Mesenchymal stem cell (in vitro differentiated cells and primary cell): ENCODE data around the gene RFX3.

ENCODE experiments used
- DNase-seq: peaks from one replicate; pipeline ENCODE4 v3.0.0-alpha.2; 2013
- H2AFZ ChIP-seq: one replicate; pipeline ENCODE4 v1.6.1; 2013; ENCODE audit warnings: low read depth, mild to moderate bottlenecking, control low read depth, inconsistent platforms, low read length, moderate library complexity
- H2AK5ac ChIP-seq: 2 replicates; pipeline ENCODE4 v1.6.1; 2013; ENCODE audit warnings: low read length, moderate library complexity, mild to moderate bottlenecking, inconsistent platforms; ENCODE audit not compliant: severe bottlenecking
- H2BK120ac ChIP-seq: one replicate; pipeline ENCODE4 v1.6.1; 2013; ENCODE audit warnings: low read depth, mild to moderate bottlenecking, inconsistent platforms, low read length, moderate library complexity
- H2BK12ac ChIP-seq, 2 experiments: one replicate each; pipeline ENCODE4 v1.6.1; 2013; ENCODE audit warnings: inconsistent platforms in 2 of 2, low read length in 2 of 2, mild to moderate bottlenecking in 2 of 2, moderate library complexity in 2 of 2, control low read depth in 1 of 2
- H2BK15ac ChIP-seq: one replicate; pipeline ENCODE4 v1.6.1; 2013; ENCODE audit warnings: mild to moderate bottlenecking, low read depth, inconsistent platforms; ENCODE audit not compliant: poor library complexity, severe bottlenecking
- H2BK5ac ChIP-seq: 2 replicates; pipeline ENCODE4 v1.6.1; 2013; ENCODE audit warnings: low read depth, mild to moderate bottlenecking, low read length, control low read depth, inconsistent platforms; ENCODE audit not compliant: poor library complexity, severe bottlenecking
- H3K14ac ChIP-seq, 2 experiments: one replicate each; pipeline ENCODE4 v1.6.1; 2013; ENCODE audit warnings: inconsistent platforms in 2 of 2, low read length in 2 of 2, control low read depth in 1 of 2, mild to moderate bottlenecking in 1 of 2, moderate library complexity in 1 of 2
- H3K18ac ChIP-seq, 2 experiments: one replicate each; pipeline ENCODE4 v1.6.1; 2013; ENCODE audit warnings: inconsistent platforms in 2 of 2, low read length in 2 of 2, control low read depth in 1 of 2, low read depth in 1 of 2, mild to moderate bottlenecking in 1 of 2
- H3K23ac ChIP-seq, 2 experiments: one replicate each; pipeline ENCODE4 v1.6.1; 2013; ENCODE audit warnings: inconsistent platforms in 2 of 2, low read length in 2 of 2, mild to moderate bottlenecking in 2 of 2, moderate library complexity in 2 of 2, control low read depth in 1 of 2
- H3K27ac ChIP-seq: 2 replicates; pipeline ENCODE4 v1.5.1; 2013; ENCODE audit warnings: mild to moderate bottlenecking, moderate library complexity, low read length, control low read depth, inconsistent platforms; ENCODE audit not compliant: poor library complexity, severe bottlenecking
- H3K27me3 ChIP-seq, 2 experiments: 2 replicates each; pipeline versions ENCODE4 v1.6.1 to v1.7.0; 2013; ENCODE audit warnings: low read length in 2 of 2, mild to moderate bottlenecking in 2 of 2, moderate library complexity in 2 of 2, control low read depth in 1 of 2, inconsistent platforms in 1 of 2; ENCODE audit not compliant: control insufficient read depth in 1 of 2, insufficient read depth in 1 of 2
- H3K36me3 ChIP-seq, 2 experiments: 2 replicates each; pipeline versions ENCODE4 v1.6.1 to v1.7.0; 2013; ENCODE audit warnings: low read length in 2 of 2, control low read depth in 1 of 2, inconsistent platforms in 1 of 2, low read depth in 1 of 2, mild to moderate bottlenecking in 1 of 2; ENCODE audit not compliant: insufficient read depth in 2 of 2, control insufficient read depth in 1 of 2
- H3K4ac ChIP-seq, 2 experiments: one replicate each; pipeline ENCODE4 v1.6.1; 2013; ENCODE audit warnings: inconsistent platforms in 2 of 2, low read length in 2 of 2, mild to moderate bottlenecking in 2 of 2, moderate library complexity in 2 of 2, control low read depth in 1 of 2, low read depth in 1 of 2
- H3K4me1 ChIP-seq: 2 replicates; pipeline ENCODE4 v1.6.1; 2013; ENCODE audit warnings: low read depth, low read length, control low read depth; ENCODE audit not compliant: control insufficient read depth, insufficient read depth
- H3K4me2 ChIP-seq: 2 replicates; pipeline ENCODE4 v1.6.1; 2013; ENCODE audit warnings: low read length, mild to moderate bottlenecking, inconsistent platforms; ENCODE audit not compliant: poor library complexity, severe bottlenecking
- H3K4me3 ChIP-seq, 2 experiments: 2 replicates each; pipeline versions ENCODE4 v1.5.1 to v1.7.0; 2013; ENCODE audit warnings: low read length in 2 of 2, mild to moderate bottlenecking in 2 of 2, control low read depth in 1 of 2, low read depth in 1 of 2; ENCODE audit not compliant: insufficient read depth in 1 of 2
- H3K79me1 ChIP-seq: replicated peaks from 2 replicates; pipeline ENCODE4 v1.6.1; 2013; ENCODE audit warnings: mild to moderate bottlenecking, control low read depth, low read length, inconsistent platforms; ENCODE audit not compliant: poor library complexity, severe bottlenecking
- H3K9ac ChIP-seq: 2 replicates; pipeline ENCODE4 v1.7.0; 2013; ENCODE audit warnings: mild to moderate bottlenecking, low read length, moderate library complexity
- H3K9me3 ChIP-seq: 2 replicates; pipeline ENCODE4 v1.7.0; 2013; ENCODE audit warnings: mild to moderate bottlenecking, low read length; ENCODE audit not compliant: control insufficient read depth
- H4K8ac ChIP-seq: one replicate; pipeline ENCODE4 v1.6.1; 2013; ENCODE audit warnings: inconsistent platforms, mild to moderate bottlenecking, low read length, moderate library complexity
- H4K91ac ChIP-seq: one replicate; pipeline ENCODE4 v1.6.1; 2013; ENCODE audit warnings: mild to moderate bottlenecking, low read length, inconsistent platforms
- WGBS: methylation state at CpG from one replicate; pipeline ENCODE4 v1.1.7; 2013; ENCODE audit warnings: mixed read lengths; 5-methylcytosine and 5-hydroxymethylcytosine counted together

Gene RFX3

DNA sequence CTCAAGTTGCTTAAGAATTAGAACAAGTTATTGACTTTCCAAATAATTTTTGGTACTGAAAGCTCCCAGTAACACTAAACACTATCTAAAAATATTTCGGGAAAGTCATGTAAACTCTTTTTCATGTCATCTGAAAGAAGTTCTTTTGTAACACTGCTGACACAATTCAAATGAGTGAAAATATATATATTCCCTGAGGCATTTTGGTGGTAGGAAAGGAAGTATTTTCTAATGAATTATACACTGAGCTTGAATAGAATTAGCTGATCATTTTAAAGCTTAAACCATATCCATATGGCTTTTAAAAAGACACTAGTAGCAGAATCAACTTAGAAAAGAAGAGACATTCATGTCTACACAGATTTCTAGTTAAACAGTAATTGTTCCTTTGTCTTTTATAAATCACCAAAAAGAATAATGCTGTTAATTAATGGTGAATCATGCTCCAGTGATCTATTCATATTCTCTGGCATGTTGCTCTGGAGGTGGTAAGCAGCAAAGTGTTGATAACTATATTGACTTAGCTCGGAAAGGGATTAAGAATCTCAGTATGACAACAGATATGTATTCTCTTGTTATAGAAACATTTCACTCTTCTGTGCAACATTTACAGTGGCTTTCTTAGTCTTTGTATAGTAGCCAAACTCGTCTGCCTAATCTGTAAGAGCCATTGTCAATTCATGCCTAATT is 27.4 kb upstream of the RFX3 start:
- no peaks in the 10 kb centered on the region for H3K4me1 ChIP-seq
- H2BK5ac ChIP-seq: no peak overlapping the region
- no peak overlapping the region for H3K14ac ChIP-seq
- H3K9me3 ChIP-seq: no peaks in the 10 kb centered on the region
- peaks cover 0 to 17% of the 10 kb centered on the region in 2 experiments for H3K36me3 ChIP-seq
- H2AFZ ChIP-seq: no peak overlapping the region
- H2BK15ac ChIP-seq: no peak overlapping the region
- 62% methylated on average over 1 of the region's 3 CpGs for WGBS
- no peak overlapping the region for H4K8ac ChIP-seq
- H2AK5ac ChIP-seq: no peak overlapping the region
- H3K4ac ChIP-seq: no peak overlapping the region
- no peak overlapping the region for H3K4me2 ChIP-seq
- H2BK120ac ChIP-seq: no peak overlapping the region
- no peaks in the 10 kb centered on the region for H3K27me3 ChIP-seq
- no peak overlapping the region for H4K91ac ChIP-seq
- no peak overlapping the region for H2BK12ac ChIP-seq
- no peak for DNase-seq
- no peak overlapping the region for H3K4me3 ChIP-seq
- H3K79me1 ChIP-seq: no peaks in the 10 kb centered on the region
- no peak overlapping the region for H3K23ac ChIP-seq
- no peak overlapping the region for H3K27ac ChIP-seq
- H3K18ac ChIP-seq: no peak overlapping the region
- H3K9ac ChIP-seq: no peak overlapping the region

DNA sequence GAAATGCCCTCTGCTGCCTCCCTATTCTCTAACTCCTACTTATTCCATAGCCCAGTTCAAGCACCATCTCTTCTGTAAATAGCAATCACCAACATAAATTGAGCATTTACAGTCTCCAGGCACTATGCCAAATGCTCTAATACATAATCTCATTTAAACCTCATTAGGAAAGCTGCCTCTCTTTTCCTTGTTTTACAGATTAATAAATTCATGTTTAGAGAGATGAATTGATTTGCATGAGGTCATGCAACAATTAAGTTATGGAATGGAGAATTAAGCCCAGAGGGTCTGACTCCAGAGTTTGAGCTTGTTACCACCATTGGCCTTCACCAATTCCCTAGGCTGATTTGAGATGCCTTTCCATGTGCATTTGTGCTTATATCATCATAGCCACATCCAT is 23.4 kb upstream of the RFX3 start:
- H2AK5ac ChIP-seq: no peak overlapping the region
- H3K4me3 ChIP-seq: no peak overlapping the region
- no peaks in the 10 kb centered on the region for H3K4me1 ChIP-seq
- DNase-seq: no peak
- no peak overlapping the region for H2BK120ac ChIP-seq
- peaks cover 0 to 11% of the 10 kb centered on the region in 2 experiments for H3K36me3 ChIP-seq
- H2BK12ac ChIP-seq: no peak overlapping the region
- no peak overlapping the region for H4K91ac ChIP-seq
- no peak overlapping the region for H3K14ac ChIP-seq
- H3K23ac ChIP-seq: no peak overlapping the region
- H4K8ac ChIP-seq: no peak overlapping the region
- no peak overlapping the region for H3K18ac ChIP-seq
- H3K4me2 ChIP-seq: no peak overlapping the region
- no peaks in the 10 kb centered on the region for H3K27me3 ChIP-seq
- H3K79me1 ChIP-seq: no peaks in the 10 kb centered on the region
- H2BK5ac ChIP-seq: no peak overlapping the region
- no peak overlapping the region for H3K27ac ChIP-seq
- H3K4ac ChIP-seq: no peak overlapping the region
- no peak overlapping the region for H2BK15ac ChIP-seq
- H3K9ac ChIP-seq: no peak overlapping the region
- no peaks in the 10 kb centered on the region for H3K9me3 ChIP-seq
- H2AFZ ChIP-seq: no peak overlapping the region

DNA sequence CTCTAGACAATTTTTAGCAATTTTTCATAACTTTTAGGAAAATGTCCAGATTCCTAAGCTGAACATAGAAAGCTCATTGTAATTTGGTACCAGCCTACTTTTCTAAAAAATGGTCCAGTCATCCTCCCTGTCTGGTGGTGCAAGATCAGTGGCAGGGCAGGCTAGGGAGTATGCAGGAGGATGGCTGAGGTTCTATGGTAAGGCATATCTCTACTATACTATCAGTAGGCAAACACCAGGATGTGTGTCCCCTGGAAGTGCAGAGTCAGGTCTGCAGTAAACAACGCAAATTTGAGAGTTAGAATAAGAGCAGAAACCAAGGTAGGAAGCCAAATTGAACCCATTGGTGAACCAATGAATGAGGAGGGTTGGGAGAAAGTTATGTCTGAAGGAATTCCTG is 22.8 kb upstream of the RFX3 start:
- Histone ChIP-seq H3K36me3 (peaks cover 0 to 7% of the 10 kb centered on the region in 2 experiments), H3K4ac (no peak overlapping the region), H2BK5ac (no peak overlapping the region), H3K4me3 (no peak overlapping the region), H2BK12ac (no peak overlapping the region), H2AK5ac (no peak overlapping the region), H3K18ac (no peak overlapping the region), H3K9me3 (no peaks in the 10 kb centered on the region), H2BK15ac (no peak overlapping the region), H3K9ac (no peak overlapping the region), H3K27me3 (no peaks in the 10 kb centered on the region), H4K8ac (no peak overlapping the region), H3K27ac (no peak overlapping the region), H3K4me1 (no peaks in the 10 kb centered on the region), H3K14ac (no peak overlapping the region), H2BK120ac (no peak overlapping the region), H3K4me2 (no peak overlapping the region), H3K79me1 (no peaks in the 10 kb centered on the region), H4K91ac (no peak overlapping the region), H2AFZ (no peak overlapping the region), H3K23ac (no peak overlapping the region)
- WGBS: 73% methylated on average over 1 of the region's 1 CpG
- DNase-seq: no peak

DNA sequence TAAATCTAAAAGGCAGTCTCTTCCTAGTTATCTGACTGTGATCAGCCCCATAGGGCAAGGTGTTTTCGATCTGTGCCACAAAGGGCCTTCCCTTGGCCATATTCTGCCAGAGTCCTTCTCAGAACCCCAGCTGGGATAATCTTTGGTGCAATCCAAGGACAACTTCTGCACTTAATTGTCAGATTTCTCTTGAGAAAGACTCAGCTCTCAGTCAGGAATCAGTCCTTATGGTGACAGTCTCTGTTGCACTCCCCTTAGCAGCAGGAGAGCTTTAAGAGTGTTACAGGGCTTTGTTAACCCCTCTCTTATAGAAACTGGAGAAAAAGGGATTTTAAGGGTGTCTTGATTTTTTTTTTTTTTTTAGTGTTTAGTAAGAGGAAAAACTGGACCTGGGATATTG is 15.4 kb upstream of the RFX3 start:
- H3K4ac ChIP-seq: no peak overlapping the region
- no peak overlapping the region for H4K8ac ChIP-seq
- H3K4me2 ChIP-seq: no peak overlapping the region
- no peak overlapping the region for H3K27ac ChIP-seq
- no peak overlapping the region for H3K4me3 ChIP-seq
- H3K14ac ChIP-seq: no peak overlapping the region
- no peak overlapping the region for H2AFZ ChIP-seq
- H3K79me1 ChIP-seq: no peaks in the 10 kb centered on the region
- no peaks in the 10 kb centered on the region for H3K9me3 ChIP-seq
- WGBS: 88% methylated on average over 1 of the region's 1 CpG
- no peak overlapping the region for H4K91ac ChIP-seq
- no peak overlapping the region for H2AK5ac ChIP-seq
- no peak overlapping the region for H2BK5ac ChIP-seq
- no peak overlapping the region for H2BK120ac ChIP-seq
- no peak overlapping the region for H3K9ac ChIP-seq
- no peaks in the 10 kb centered on the region for H3K36me3 ChIP-seq
- DNase-seq: no peak
- no peak overlapping the region for H2BK12ac ChIP-seq
- H2BK15ac ChIP-seq: no peak overlapping the region
- no peak overlapping the region for H3K18ac ChIP-seq
- no peak overlapping the region for H3K23ac ChIP-seq
- H3K4me1 ChIP-seq: no peaks in the 10 kb centered on the region
- no peaks in the 10 kb centered on the region for H3K27me3 ChIP-seq
